K562 (cell line): ENCODE results near the gene SLC22A4. TPM values are rescaled to one million over a fixed set of nuclear protein-coding genes. Genes with fewer than 3 reads are reported as not detected.

Experiments
- FOXO4 ChIP-seq: fragments of 450-650 bp; formaldehyde crosslinking; IDR thresholded peaks from 2 replicates; pipeline ENCODE4 v1.4.0; 2020; ENCODE audit warnings: mild to moderate bottlenecking, moderate library complexity
- HLTF ChIP-seq: fragments of 450-650 bp; IDR thresholded peaks from 2 replicates; pipeline ENCODE4 v1.6.1; 2016
- KDM1A ChIP-seq, 2 experiments: fragments of 450-650 bp; IDR thresholded peaks; 2 replicates each; pipeline ENCODE4 v1.6.1; 2016; ENCODE audit warnings: mild to moderate bottlenecking in 2 of 2
- MECOM ChIP-seq: fragments of 250-450 bp; sonication (Bioruptor Pico); IDR thresholded peaks from 2 replicates; pipeline ENCODE4 v1.8.0; 2022; ENCODE audit warnings: inconsistent platforms
- MEIS2 ChIP-seq: fragments of 450-650 bp; IDR thresholded peaks from 2 replicates; pipeline ENCODE4 v1.6.1; 2014; ENCODE audit warnings: mild to moderate bottlenecking; ENCODE audit not compliant: partially characterized antibody
- PBX2 ChIP-seq, 2 experiments: IDR thresholded peaks in 1 of 2; conservative IDR thresholded peaks in 1 of 2; 2 replicates each; pipeline ENCODE4 v1.6.1; 2016; ENCODE audit warnings: low read depth in 2 of 2, mild to moderate bottlenecking in 1 of 2, missing compliant biosample characterization in 1 of 2, missing genetic modification characterization in 1 of 2, moderate library complexity in 1 of 2
- PTRF ChIP-seq: fragments of 450-650 bp; IDR thresholded peaks from 2 replicates; pipeline ENCODE4 v1.6.1; 2016; ENCODE audit warnings: mild to moderate bottlenecking, missing genetic modification characterization, missing compliant biosample characterization
- RCOR1 ChIP-seq, 2 experiments: IDR thresholded peaks; 2 replicates each; pipeline ENCODE4 v1.6.1; 2012; ENCODE audit warnings: low read depth in 2 of 2, low read length in 2 of 2, borderline replicate concordance in 1 of 2, improper control_type of control experiment in 1 of 2
- RERE ChIP-seq: sonication (generic); formaldehyde crosslinking; IDR thresholded peaks from 2 replicates; pipeline ENCODE4 v1.8.0; 2023; ENCODE audit warnings: missing genetic modification reagents, mild to moderate bottlenecking, borderline replicate concordance
- SLC30A9 ChIP-seq: fragments of 250-450 bp; sonication (Bioruptor Pico); IDR thresholded peaks from 2 replicates; pipeline ENCODE4 v1.8.0; 2022; ENCODE audit warnings: mild to moderate bottlenecking, moderate library complexity
- STAT5B ChIP-seq: fragments of 250-450 bp; sonication (Bioruptor Pico); IDR thresholded peaks from 2 replicates; pipeline ENCODE4 v1.8.0; 2021; ENCODE audit warnings: mild to moderate bottlenecking, inconsistent platforms
- WHSC1 ChIP-seq: IDR thresholded peaks from one replicate; pipeline ENCODE4 v1.6.1; 2012; ENCODE audit warnings: low read length, control low read depth, inconsistent platforms
- ZNF324 ChIP-seq: fragments of 250-450 bp; sonication (Bioruptor Pico); IDR thresholded peaks from 2 replicates; pipeline ENCODE4 v1.4.0; 2020; ENCODE audit warnings: mild to moderate bottlenecking
- ZNF511 ChIP-seq: sonication (generic); formaldehyde crosslinking; IDR thresholded peaks from 2 replicates; pipeline ENCODE4 v1.8.0; 2022; ENCODE audit warnings: mild to moderate bottlenecking, missing genetic modification reagents
- ZNF695 ChIP-seq: fragments of 450-650 bp; formaldehyde crosslinking; IDR thresholded peaks from 2 replicates; pipeline ENCODE4 v1.4.0; 2020; ENCODE audit warnings: mild to moderate bottlenecking, moderate library complexity
- polyA plus RNA-seq, 8 experiments: library from polyadenylated mRNA; depleted of rRNA in 4 of 8; stranded (reverse) in 5 of 8; unstranded in 3 of 8; fragments of >200 nt; fragmentation: Nextera tagmentation in 2 of 8; fragmentation: Illumina TruSeq in 1 of 8; extraction: Ambion mirVana in 2 of 8; extraction: Trizol in 1 of 8; gene quantifications; 2 replicates each; pipeline versions ENCODE4 v1.2.1 to v1.2.3, GENCODE V29; 2011 to 2014; ENCODE audit warnings: inconsistent platforms in 1 of 8, missing spikeins in 1 of 8
- total RNA-seq, 7 experiments: library from RNA; depleted of rRNA in 6 of 7; stranded (reverse); fragments of >200 nt in 6 of 7; fragmentation: Illumina TruSeq in 2 of 7; extraction: Trizol in 2 of 7; gene quantifications; 2 replicates each; pipeline versions ENCODE4 v1.2.1 to v1.2.3, GENCODE V29; 2011 to 2021; ENCODE audit warnings: low replicate concordance in 1 of 7

Gene SLC22A4
- total and polyA plus RNA-seq, 9 of the 15 experiments (the other 6 are each of a cell fraction or from before 2014, with no cell fraction given), result 2.7 to 9.5 (median 6.2) TPM

GRCh38 chr5:132363431-132364112 is 69.4 kb downstream of the SLC22A4 start (continued):
- no peak for TF ChIP-seq WHSC1
- no peak for TF ChIP-seq RERE (CRISPR knock-in tag)
- no peak for TF ChIP-seq ZNF695 (CRISPR knock-in tag)
- peak; percentile 61 for TF ChIP-seq MEIS2
- 0 out of 4 replicates have a peak, but pooled peaks of 1 of the 2 experiments have one; percentile 16 for TF ChIP-seq RCOR1 (IDR thresholded peaks at IDR 0.05; ENCODE audit: borderline replicate concordance in 1 of 2, low read depth in 2 of 2, low read length in 2 of 2)
- no peak for TF ChIP-seq ZNF511
- TF ChIP-seq HLTF, result no peak
- TF ChIP-seq STAT5B (CRISPR knock-in tag), result no peak
- peak in 1 of 2 experiments; percentile 32; a peak in 2 of 4 replicates for TF ChIP-seq KDM1A (IDR thresholded peaks at IDR 0.05)
- no peak for TF ChIP-seq SLC30A9
- TF ChIP-seq PTRF, result no peak
- TF ChIP-seq FOXO4 (CRISPR knock-in tag), result no peak
- TF ChIP-seq ZNF324 (CRISPR knock-in tag), result no peak
- peak; percentile 76; the same call in 1 of the 2 replicates for TF ChIP-seq MECOM (CRISPR knock-in tag)
- no peak for TF ChIP-seq PBX2 (CRISPR knock-in tag; IDR thresholded peaks at IDR 0.05; ENCODE audit: low read depth)
- peak; percentile 59 for TF ChIP-seq PBX2 (tag; conservative IDR thresholded peaks at IDR 0.05; ENCODE audit: low read depth)
